ENCODE results near the gene LCN6.
"Not testable (repeated sequence)": the region's sequence is repeated elsewhere in the genome, so short reads cannot be mapped to it uniquely, and the experiment has no call there.

The LCN6 gene, protein sequence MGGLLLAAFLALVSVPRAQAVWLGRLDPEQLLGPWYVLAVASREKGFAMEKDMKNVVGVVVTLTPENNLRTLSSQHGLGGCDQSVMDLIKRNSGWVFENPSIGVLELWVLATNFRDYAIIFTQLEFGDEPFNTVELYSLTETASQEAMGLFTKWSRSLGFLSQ

GRCh38 chr9:136748201-136748600 lies at the start of gene LCN6:
LCN6 (minus strand) TSS chr9:136748525; CDS start chr9:136748483, 42 bp downstream.
- DNase-seq: no peak

DNA sequence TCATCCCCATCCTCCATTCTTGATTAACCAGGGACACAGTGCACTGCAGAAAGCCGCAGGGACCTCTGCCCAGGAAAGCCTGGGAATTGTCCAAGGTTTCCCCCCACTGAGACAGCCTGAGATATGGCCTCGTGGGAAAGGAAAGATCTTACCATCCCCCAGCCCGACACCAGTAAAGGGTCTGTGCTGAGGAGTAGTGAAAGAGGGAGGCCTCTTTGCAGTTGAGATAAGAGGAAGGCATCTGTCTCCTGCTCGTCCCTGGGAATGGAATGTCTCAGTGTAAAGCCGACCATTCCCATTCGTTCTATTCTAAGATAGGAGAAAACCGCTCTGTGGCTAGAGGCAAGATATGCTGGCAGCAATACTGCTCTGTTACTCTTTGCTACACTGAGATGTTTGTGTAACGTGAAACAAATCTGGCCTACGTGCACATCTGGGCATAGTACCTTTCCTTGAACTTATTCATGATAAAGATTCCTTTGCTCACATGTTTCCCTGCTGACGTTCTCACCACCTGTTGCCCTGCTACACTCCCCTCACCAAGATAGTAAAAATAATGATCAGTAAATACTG lies 48.5 kb upstream of the LCN6 start:
- not testable (repeated sequence) for DNase-seq

DNA sequence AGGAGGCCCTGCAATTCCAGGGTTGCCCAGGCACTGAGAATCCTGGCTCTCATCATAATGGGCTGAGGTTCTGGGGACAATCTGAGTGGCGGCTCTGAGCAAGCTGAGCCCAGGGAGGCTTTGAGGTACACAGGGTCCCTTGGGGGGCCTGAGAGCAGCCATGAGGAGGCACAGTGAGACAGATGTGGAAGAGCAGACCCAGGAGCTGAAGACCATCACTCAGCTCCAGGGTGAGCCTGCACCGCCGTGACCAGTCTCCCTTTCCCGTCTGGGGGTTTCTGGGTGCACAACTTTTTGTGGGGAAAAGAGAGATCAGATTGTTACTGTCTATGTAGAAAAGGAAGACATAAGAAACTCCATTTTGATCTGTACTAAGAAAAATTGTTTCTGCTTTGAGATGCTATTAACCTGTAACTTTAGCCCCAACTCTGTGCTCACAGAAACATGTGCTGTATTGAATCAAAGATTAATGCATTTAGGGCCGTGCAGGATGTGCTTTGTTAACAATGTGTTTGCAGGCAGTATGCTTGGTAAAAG lies 48.0 kb upstream of the LCN6 start, which contains the start of gene CCDC183:
Gene CCDC183, plus strand, starts transcription at position 101 of the 537 bp plus-strand sequence. Its CDS starts 60 bp downstream, at position 161.
- no peak for DNase-seq

GRCh38 chr9:136795000-136795348 lies 46.6 kb upstream of the LCN6 start:
- DNase-seq: no peak

DNA sequence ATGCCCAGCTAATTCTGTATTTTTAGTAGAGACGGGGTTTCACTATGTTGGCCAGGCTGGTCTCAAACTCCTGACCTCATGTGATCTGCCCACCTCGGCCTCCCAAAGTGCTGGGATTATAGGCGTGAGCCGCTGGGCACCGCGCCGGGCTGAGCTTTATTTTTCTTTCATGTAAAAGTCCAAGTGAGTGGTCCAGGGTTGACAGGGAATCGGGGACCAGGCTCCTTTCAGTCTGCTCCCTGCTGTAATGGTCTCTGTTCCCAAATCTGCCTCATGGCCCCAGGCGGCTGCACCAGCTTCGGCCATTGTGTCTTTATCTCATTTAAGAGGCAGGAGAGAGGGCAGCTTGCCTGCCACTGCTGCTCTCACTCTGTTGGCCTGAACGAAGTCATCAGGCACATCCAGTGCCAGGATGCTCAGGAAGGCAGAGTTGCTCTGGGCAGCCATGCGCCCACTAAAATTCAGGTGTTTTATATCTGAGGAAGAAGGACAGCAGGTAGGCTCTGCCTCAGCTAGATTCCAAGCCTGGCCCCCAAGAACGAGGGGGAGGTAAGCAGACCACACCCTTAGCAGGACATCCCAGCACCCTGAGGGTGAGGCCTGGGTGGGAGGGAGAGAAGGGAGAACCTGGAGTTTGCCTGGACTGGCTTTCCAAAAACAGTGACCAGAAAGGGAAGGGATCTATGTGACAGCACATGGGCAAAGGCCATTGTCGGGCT lies 46.1 kb upstream of the LCN6 start:
- DNase-seq: no peak

GRCh38 chr9:136793086-136793946 lies 45.0 kb upstream of the LCN6 start:
- no peak for DNase-seq

- no peak for DNase-seq
Measured at GRCh38 chr9:136792321-136793085, 44.2 kb upstream of the LCN6 start.

GRCh38 chr9:136791516-136792276 lies 43.4 kb upstream of the LCN6 start:
- DNase-seq: peak; percentile 66

- peak; percentile 100 for DNase-seq
Measured at GRCh38 chr9:136790640-136791515, 42.6 kb upstream of the LCN6 start, which contains the start of gene TMEM141. TMEM141 (plus strand) TSS chr9:136791344; CDS start chr9:136791371, 27 bp downstream.

DNA sequence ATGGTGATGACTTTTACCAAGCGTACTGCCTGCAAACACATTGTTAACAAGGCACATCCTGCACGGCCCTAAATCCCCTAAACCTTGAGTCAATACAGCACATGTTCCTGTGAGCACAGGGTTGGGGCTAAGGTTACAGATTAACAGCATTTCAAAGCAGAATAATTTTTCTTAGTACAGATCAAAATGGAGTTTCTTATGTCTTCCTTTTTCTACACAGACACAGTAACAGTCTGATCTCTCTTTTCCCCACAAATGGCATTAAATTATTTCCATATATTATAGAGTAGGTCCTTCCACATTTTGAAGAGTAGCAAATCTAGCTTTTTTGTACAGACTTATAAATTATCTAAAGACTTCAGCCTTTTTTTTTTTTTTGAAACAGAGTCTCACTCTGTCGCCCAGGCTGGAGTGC lies 41.2 kb upstream of the LCN6 start:
- no peak for DNase-seq

DNA sequence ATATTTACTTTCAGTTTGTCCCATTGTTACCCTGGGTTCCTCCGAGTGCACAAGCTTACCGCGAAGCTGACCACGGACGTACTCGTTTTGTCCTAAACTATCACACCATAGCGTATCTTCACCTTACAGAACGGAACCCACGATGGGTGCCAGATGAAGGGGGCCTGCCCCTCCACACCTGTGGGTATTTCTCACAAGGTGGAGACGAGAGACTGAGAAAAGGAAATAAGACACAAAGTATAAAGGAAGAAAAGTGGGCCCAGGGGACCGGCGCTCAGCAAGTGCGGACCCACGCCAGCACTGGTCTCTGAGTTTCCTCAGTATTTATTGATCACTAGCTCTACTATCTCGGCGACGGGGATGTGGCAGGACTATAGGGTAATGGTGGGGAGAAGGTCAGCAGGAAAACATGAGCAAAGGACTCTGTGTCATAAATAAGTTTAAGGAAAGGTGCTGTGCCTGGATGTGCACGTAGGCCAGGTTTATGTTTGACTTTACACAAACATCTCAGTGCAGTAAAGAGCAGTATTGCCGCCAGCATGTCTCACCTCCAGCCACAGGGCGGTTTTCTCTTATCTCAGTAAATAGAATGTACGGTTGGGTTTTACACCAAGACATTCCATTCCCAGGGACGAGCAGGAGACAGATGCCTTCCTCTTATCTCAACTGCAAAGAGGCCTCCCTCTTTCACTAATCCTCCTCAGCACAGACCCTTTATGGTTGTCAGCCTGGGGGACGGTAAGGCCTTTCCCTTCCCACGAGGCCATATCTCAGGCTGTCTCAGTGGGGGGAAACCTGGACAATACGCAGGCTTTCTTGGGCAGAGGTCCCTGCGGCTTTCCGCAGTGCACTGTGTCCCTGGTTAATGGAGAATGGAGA lies 40.6 kb upstream of the LCN6 start:
- not testable (repeated sequence) for DNase-seq

DNA sequence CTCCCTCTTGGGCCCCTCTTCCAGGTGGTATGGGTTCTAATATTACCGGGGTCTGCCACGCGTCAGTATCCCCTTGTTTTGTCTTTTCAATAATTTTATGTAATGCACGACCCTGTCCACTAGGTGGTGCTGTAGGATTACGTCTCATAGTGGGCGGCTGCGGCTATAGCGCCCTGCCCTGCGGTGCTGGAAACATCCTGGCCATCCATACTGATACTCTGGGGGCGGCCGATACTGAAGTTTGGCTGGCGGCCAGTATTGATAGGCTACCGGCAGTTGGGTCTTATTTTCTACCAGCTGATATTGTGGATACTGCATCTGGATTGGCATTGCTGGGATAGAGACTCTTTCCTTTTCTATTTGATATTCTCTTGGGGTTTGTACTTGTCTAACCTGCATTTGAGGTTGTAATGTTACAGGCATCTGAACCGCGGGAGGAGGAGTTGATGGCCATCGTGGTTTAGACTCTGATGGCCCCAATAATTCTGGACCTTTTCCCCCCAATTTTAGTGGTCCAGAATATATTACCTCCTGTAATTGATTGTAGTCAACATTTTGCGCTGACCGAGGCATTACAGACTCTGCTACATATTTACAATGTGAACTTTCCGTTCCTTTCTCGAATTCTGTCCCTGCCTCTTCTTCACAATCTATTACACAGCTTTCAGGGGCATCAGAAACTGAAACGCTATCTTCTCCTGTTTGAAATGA lies 39.5 kb upstream of the LCN6 start:
- DNase-seq: peak; percentile 58

DNA sequence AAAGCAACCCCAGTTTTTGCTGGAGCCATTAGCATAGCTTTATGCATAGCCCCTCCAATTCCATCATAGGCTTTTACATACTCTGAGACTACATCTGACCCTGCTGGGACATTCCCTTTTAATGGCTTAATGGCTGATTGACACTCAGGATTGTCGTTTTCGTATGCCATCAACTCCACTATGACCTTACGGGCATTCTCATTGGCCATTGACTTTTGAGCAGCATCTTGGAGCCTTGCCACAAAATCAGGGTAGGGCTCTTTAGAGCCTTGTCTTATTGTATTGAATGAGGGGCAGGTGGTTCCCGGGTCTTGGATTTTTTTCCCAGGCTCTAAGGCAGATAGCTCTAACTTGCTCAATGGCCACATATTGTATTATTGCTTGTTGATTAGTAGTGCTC lies 38.7 kb upstream of the LCN6 start:
- DNase-seq: not testable (repeated sequence)

DNA sequence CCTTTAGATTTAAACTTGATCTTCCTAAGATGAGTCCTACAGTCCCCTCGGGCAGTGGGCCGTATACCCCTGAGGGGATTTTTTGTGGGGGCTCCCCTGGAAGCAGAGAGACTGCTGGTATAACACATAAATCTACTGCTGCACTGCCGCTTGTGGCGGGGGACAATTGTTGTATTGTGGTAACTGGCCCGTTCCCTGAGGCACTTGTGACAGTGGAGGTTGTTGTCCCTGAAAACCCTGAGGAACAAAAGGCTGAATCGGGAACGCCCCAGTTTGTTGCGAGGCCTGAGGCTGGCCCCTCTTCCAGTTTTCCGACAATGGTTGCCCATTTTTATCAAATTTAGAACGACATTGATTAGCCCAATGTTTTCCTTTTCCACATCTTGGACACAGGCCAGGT lies 38.1 kb upstream of the LCN6 start:
- no peak for DNase-seq

- not testable (repeated sequence) for DNase-seq
Measured at GRCh38 chr9:136785565-136786355, 37.4 kb upstream of the LCN6 start.

GRCh38 chr9:136784997-136785361 lies 36.7 kb upstream of the LCN6 start:
- DNase-seq: no peak

DNA sequence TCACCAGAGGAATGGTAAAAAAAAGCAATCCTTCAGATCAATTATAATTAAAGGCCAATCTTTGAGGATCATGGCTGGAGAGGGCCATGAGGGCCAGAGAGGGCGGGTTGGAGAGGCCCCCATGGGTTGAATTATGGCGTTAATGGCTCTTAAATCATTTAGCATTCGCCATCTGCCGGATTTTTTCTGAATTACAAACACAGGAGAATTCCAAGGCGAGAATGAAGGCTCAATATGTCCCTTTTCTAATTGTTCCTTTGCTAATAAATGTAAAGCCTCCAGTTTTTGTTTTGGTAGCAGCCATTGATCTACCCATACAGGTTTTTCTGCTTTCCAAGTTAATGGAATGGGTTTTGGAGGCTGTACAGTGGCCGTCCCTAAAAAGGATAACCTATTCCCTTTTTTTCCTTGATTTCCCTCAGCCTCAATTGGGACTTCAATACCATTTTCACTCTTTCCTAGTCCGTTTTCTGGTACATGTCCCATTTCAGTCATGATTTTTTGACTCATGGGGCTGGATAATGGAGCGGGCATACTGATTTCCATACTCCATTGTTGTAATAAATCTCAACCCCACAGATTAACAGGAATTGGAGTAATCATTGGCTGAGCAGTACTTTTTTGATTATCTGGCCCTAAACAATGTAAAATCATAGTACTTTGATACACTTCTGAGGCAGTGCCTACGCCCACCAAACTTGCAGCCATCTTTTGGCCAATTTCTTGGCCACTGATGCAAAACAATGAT lies 36.1 kb upstream of the LCN6 start:
- DNase-seq: no peak

All from activated CD4-positive, alpha-beta T cell treated with anti-CD3 and anti-CD28 coated beads, Interleukin-2, amount 50 U/mL, for 1 hour (primary cell).